ENCODE results near the gene GPR27. TPM values are rescaled to one million over a fixed set of nuclear protein-coding genes. Genes with fewer than 3 reads are reported as not detected.

The GPR27 gene
- total and polyA plus RNA-seq, 7 donors: 0.03 to 1.2 (median 0.93) TPM

DNA sequence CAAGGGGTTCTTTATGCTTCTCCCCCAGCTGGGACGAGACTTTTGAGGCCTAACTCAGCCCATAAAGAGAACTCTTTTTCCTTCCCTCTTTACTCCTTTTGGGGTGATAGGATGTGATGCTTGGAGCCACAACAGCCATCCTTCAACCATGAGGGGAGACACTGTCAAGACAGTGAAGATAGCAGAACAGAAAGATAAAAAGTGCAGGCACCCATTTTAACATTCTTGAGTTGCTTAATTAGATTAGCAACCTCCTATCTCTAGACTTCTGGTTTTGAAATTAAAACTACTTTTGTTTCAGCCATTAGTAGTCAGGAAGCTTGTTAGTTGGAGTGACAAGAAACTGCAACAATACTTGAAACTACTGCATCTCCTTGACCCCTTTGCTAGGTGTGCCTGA is 6.5 kb downstream of the GPR27 start:
- no peaks in the 10 kb centered on the region for H3K36me3 ChIP-seq (ENCODE audit: insufficient read depth in 1 of 2, low read depth in 1 of 2)
- DNase-seq (no peak), ATAC-seq (no peak)
- H3K27me3 ChIP-seq (ENCODE audit: insufficient read depth in 3 of 3, low read length in 2 of 3): peaks cover 0 to 39% (median 0%) of the 10 kb centered on the region in 3 donors
- intact Hi-C loops (cut with DNase I): no loop called here
- no peaks in the 10 kb centered on the region for H3K9me3 ChIP-seq
- H3K4me3 ChIP-seq: no peak overlapping the region
- TF ChIP-seq, protein P1, sequence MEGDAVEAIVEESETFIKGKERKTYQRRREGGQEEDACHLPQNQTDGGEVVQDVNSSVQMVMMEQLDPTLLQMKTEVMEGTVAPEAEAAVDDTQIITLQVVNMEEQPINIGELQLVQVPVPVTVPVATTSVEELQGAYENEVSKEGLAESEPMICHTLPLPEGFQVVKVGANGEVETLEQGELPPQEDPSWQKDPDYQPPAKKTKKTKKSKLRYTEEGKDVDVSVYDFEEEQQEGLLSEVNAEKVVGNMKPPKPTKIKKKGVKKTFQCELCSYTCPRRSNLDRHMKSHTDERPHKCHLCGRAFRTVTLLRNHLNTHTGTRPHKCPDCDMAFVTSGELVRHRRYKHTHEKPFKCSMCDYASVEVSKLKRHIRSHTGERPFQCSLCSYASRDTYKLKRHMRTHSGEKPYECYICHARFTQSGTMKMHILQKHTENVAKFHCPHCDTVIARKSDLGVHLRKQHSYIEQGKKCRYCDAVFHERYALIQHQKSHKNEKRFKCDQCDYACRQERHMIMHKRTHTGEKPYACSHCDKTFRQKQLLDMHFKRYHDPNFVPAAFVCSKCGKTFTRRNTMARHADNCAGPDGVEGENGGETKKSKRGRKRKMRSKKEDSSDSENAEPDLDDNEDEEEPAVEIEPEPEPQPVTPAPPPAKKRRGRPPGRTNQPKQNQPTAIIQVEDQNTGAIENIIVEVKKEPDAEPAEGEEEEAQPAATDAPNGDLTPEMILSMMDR (IDR thresholded peaks at IDR 0.05): no peak
- no peaks in the 10 kb centered on the region for H3K4me1 ChIP-seq
- H3K27ac ChIP-seq: no peak overlapping the region
- WGBS, 3 donors: 90 to 95% (median 93%) methylated on average over 1 of the region's 1 CpG

DNA sequence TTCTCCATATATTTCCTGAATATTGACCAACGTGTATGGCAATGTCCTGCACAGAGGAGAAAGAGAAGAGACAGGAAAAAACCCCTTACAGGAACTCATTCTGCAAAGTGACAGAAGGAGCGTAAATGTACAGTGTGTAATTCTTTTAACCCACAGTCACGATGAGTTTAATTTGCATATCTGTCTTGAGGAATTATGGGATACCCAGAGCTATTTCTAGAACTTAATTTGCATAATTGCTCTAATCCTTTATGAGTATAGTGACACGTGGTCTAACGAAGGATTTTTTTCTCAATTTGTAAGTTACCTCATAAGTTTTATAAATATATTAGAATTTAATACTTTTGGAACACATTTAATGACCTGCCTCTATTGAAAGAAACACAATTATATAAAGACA is 9.8 kb downstream of the GPR27 start:
- DNase-seq (no peak), ATAC-seq (no peak)
- H3K4me1 ChIP-seq: no peaks in the 10 kb centered on the region
- H3K36me3 ChIP-seq (ENCODE audit: insufficient read depth in 1 of 2, low read depth in 1 of 2): no peaks in the 10 kb centered on the region
- peaks cover 0 to 15% (median 0%) of the 10 kb centered on the region in 3 donors for H3K27me3 ChIP-seq (ENCODE audit: insufficient read depth in 3 of 3, low read length in 2 of 3)
- H3K9me3 ChIP-seq: no peaks in the 10 kb centered on the region
- intact Hi-C loops (cut with DNase I): no loop called here
- WGBS, 3 donors: 64 to 70% (median 64%) methylated on average over 5 of the region's 5 CpGs
- TF ChIP-seq, protein P1 (IDR thresholded peaks at IDR 0.05): no peak
- H3K4me3 ChIP-seq: no peak overlapping the region
- H3K27ac ChIP-seq: no peak overlapping the region

- no peaks in the 10 kb centered on the region for H3K4me1 ChIP-seq
- ATAC-seq (no peak), DNase-seq (no peak)
- no peak overlapping the region for H3K4me3 ChIP-seq
- WGBS, 3 donors: 59 to 73% (median 67%) methylated on average over 5 of the region's 5 CpGs
- H3K27me3 ChIP-seq (ENCODE audit: insufficient read depth in 3 of 3, low read length in 2 of 3): peaks cover 0 to 6% (median 1%) of the 10 kb centered on the region in 3 donors
- intact Hi-C loops (cut with DNase I): no loop called here
- H3K36me3 ChIP-seq (ENCODE audit: insufficient read depth in 1 of 2, low read depth in 1 of 2): no peaks in the 10 kb centered on the region
- H3K9me3 ChIP-seq: no peaks in the 10 kb centered on the region
- no peak overlapping the region for H3K27ac ChIP-seq
- TF ChIP-seq, protein P1 (IDR thresholded peaks at IDR 0.05): no peak
These were observed 17.5 kb downstream of the GPR27 start for GRCh38 chr3:71771126-71771525.

DNA sequence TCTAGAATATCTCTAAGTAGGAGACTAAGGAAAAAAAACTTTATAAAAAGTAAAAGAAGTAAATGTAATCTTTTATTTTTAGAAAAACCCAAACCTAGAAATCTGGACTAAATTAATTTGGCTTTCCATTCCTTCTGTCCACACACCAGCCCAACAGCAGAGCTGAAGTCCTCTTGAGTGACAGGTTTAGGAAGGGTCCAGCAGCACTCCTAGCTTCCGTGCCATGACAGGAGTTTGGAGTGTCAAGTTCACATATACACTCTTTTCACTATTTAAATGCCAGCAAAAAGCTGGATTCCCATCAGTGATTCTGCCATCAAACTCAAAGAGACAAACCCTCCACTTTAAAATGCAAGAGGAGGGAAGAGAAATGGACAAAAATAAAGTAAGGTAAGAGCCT is 18.2 kb downstream of the GPR27 start:
- no peak for DNase-seq
- intact Hi-C loops (cut with DNase I): no loop called here
- H3K4me3 ChIP-seq: no peak overlapping the region
- H3K27ac ChIP-seq: no peak overlapping the region
- H3K27me3 ChIP-seq (ENCODE audit: insufficient read depth in 3 of 3, low read length in 2 of 3): peaks cover 0 to 6% (median 1%) of the 10 kb centered on the region in 3 donors
- H3K4me1 ChIP-seq: no peaks in the 10 kb centered on the region
- TF ChIP-seq, protein P1 (IDR thresholded peaks at IDR 0.05): no peak
- ATAC-seq: no peak
- H3K36me3 ChIP-seq (ENCODE audit: insufficient read depth in 1 of 2, low read depth in 1 of 2): no peaks in the 10 kb centered on the region
- H3K9me3 ChIP-seq: no peaks in the 10 kb centered on the region
- 38 to 47% (median 41%) methylated on average over 1 of the region's 1 CpG for WGBS, 3 donors

DNA sequence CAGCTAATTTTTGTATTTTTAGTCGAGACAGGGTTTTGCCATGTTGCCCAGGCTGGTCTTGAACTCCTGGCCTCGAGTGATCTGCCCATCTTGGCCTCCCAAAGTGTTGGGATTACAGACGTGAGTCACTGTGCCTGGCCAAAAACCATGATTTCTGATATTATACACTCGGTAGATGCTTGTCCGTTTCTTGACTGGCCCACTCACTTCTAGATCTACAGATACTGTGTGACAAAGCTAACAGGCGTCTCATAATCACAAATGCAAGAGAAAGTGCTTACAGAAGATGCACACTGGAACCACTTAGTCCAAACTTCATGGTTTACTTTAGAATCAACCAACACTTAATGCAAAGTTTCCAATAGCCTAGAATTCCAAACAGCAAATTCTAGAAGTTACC is 22.9 kb downstream of the GPR27 start:
- Histone ChIP-seq H3K4me1 (no peaks in the 10 kb centered on the region), H3K27me3 (ENCODE audit: insufficient read depth in 3 of 3, low read length in 2 of 3) (peaks cover 0 to 29% (median 0%) of the 10 kb centered on the region in 3 donors), H3K4me3 (no peak overlapping the region), H3K36me3 (ENCODE audit: insufficient read depth in 1 of 2, low read depth in 1 of 2) (no peaks in the 10 kb centered on the region), H3K27ac (no peak overlapping the region), H3K9me3 (no peaks in the 10 kb centered on the region)
- DNase-seq: no peak
- TF ChIP-seq, protein P1 (IDR thresholded peaks at IDR 0.05): no peak
- intact Hi-C loops (cut with DNase I): no loop called here
- WGBS, 3 donors: 60 to 81% (median 72%) methylated on average over 6 of the region's 6 CpGs
- no peak for ATAC-seq
